Common myeloid progenitor, CD34-positive (primary cell): ENCODE data around the gene PIP5K1C.

ENCODE experiments used
- CTCF ChIA-PET: fragments of 350-600 bp; sonication (Branson Sonifier 250); formaldehyde crosslinking; loops from one replicate; lab custom pipeline; 2021; ENCODE audit warnings: antibody characterized with exemption; lab: Charles Lee
- POLR2A ChIA-PET: fragments of 350-600 bp; sonication (Branson Sonifier 250); formaldehyde crosslinking; loops from one replicate; lab custom pipeline; 2021; ENCODE audit warnings: antibody characterized with exemption; lab: Charles Lee
- DNase-seq, 3 donors: peaks; one replicate each; pipeline versions ENCODE4 v3.0.0 to v3.0.0-alpha.2; 2013
- H3K27ac ChIP-seq, 2 experiments: 1 replicate in 1 of 2; 2 replicates in 1 of 2; pipeline ENCODE4 v1.7.0; 2013; ENCODE audit warnings: inconsistent platforms in 2 of 2, low read length in 2 of 2, mild to moderate bottlenecking in 2 of 2, low read depth in 1 of 2, moderate library complexity in 1 of 2; ENCODE audit not compliant: severe bottlenecking in 2 of 2, insufficient read depth in 1 of 2, poor library complexity in 1 of 2
- H3K27me3 ChIP-seq, 5 experiments: replicated peaks in 2 of 5; 1 replicate in 3 of 5; 2 replicates in 2 of 5; pipeline versions ENCODE4 v1.6.1 to v1.7.0; 2013; ENCODE audit warnings: low read length in 4 of 5, mild to moderate bottlenecking in 2 of 5, moderate library complexity in 2 of 5, inconsistent platforms in 1 of 5; ENCODE audit not compliant: insufficient read depth in 5 of 5, control insufficient read depth in 4 of 5
- H3K36me3 ChIP-seq, 4 experiments: 1 replicate in 2 of 4; 2 replicates in 2 of 4; pipeline versions ENCODE4 v1.6.1 to v1.7.0; 2013; ENCODE audit warnings: low read length in 3 of 4, control low read depth in 1 of 4, mild to moderate bottlenecking in 1 of 4; ENCODE audit not compliant: control insufficient read depth in 4 of 4, insufficient read depth in 4 of 4
- H3K4me1 ChIP-seq, 4 experiments: 1 replicate in 3 of 4; 2 replicates in 1 of 4; pipeline versions ENCODE4 v1.6.1 to v1.7.1; 2013; ENCODE audit warnings: low read length in 3 of 4, mild to moderate bottlenecking in 3 of 4, control low read depth in 1 of 4, inconsistent platforms in 1 of 4, moderate library complexity in 1 of 4; ENCODE audit not compliant: control insufficient read depth in 4 of 4, insufficient read depth in 4 of 4; ENCODE audit errors: control extremely low read depth in 1 of 4
- H3K4me3 ChIP-seq, 7 experiments: 1 replicate in 4 of 7; 2 replicates in 3 of 7; pipeline versions ENCODE4 v1.5.1 to v1.7.0; 2013; ENCODE audit warnings: mild to moderate bottlenecking in 7 of 7, low read length in 6 of 7, moderate library complexity in 6 of 7, inconsistent platforms in 2 of 7, low read depth in 2 of 7, control low read depth in 1 of 7; ENCODE audit not compliant: insufficient read depth in 4 of 7, control insufficient read depth in 1 of 7; ENCODE audit errors: extremely low read depth in 1 of 7
- H3K9me3 ChIP-seq, 5 experiments: 1 replicate in 4 of 5; 2 replicates in 1 of 5; pipeline versions ENCODE4 v1.6.1 to v1.7.1; 2013; ENCODE audit warnings: low read length in 4 of 5, mild to moderate bottlenecking in 2 of 5, inconsistent platforms in 1 of 5, low read depth in 1 of 5, moderate library complexity in 1 of 5; ENCODE audit not compliant: control insufficient read depth in 4 of 5, insufficient read depth in 2 of 5; ENCODE audit errors: control extremely low read depth in 1 of 5
- WGBS: methylation state at CpG from one replicate; pipeline ENCODE4 v1.1.5; 2013; ENCODE audit not compliant: insufficient coverage; 5-methylcytosine and 5-hydroxymethylcytosine counted together

Gene PIP5K1C

DNA sequence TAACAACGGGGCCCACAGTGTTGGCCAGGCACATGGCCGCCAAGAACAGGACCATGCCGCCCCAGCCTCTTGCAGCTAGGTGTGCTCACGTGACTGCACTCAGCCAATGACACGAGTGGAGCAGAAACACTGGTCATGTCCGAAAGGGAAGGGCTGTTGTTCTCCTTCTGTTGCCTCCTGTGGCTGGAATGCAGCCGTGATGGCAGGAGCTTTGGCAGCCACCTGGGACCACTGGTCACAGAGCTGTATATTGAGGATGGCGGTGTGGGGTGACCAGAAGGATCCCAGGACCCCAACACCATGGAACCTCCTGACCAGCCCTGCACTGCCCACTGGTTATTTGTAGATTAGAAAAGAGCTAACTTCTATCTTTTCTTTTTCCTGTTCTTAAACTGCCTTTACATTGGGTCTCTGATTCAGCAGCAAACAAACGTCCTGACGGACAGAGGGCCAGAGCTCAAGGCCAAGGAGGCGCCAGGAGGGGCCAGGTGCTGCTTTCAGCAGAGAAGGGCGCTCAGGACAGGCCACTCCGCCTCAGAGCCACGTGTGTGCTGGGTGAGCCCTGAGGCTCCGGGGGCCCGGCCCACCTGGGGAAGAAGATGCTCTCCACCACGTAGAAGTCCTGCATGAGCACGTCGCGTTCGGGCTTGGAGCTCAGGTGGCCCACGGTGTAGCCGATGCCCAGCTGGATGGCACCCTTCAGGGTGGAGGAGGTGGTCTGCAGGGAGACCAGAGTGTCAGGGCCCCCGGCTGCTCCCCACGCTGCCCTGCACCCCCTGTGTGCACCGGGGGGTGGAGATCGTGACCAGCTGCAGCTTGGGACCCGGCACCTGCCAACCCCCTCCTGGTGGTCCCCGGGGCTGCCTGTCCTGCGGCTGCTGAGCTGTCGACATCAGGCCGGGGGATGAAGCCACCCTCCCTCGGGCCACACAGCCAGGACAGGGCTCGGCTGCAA, 38.7 kb downstream of the PIP5K1C start:
- ChIA-PET POLR2A (interaction anchor here (0.6 kb wide), 1 partner anchor 1460 kb away, joined by 3 read pairs; no protein-coding TSS in a partner anchor), CTCF (interaction anchor here (0.6 to 2.2 kb wide), 13 partner anchors 8 to 157 kb away, joined by 3 to 10 read pairs (median 4); partner anchors contain the start of genes PIP5K1C and TJP3)
- Histone ChIP-seq H3K36me3 (peaks cover 12 to 73% (median 56%) of the 10 kb centered on the region in 4 experiments), H3K9me3 (peaks cover 0 to 8% (median 0%) of the 10 kb centered on the region in 5 experiments), H3K4me1 (peaks cover 0 to 3% (median 0%) of the 10 kb centered on the region in 4 experiments), H3K27ac (no peak overlapping the region), H3K4me3 (no peak overlapping the region), H3K27me3 (no peaks in the 10 kb centered on the region)
- DNase-seq: no peak
- 96% methylated on average over 31 of the region's 34 CpGs for WGBS

DNA sequence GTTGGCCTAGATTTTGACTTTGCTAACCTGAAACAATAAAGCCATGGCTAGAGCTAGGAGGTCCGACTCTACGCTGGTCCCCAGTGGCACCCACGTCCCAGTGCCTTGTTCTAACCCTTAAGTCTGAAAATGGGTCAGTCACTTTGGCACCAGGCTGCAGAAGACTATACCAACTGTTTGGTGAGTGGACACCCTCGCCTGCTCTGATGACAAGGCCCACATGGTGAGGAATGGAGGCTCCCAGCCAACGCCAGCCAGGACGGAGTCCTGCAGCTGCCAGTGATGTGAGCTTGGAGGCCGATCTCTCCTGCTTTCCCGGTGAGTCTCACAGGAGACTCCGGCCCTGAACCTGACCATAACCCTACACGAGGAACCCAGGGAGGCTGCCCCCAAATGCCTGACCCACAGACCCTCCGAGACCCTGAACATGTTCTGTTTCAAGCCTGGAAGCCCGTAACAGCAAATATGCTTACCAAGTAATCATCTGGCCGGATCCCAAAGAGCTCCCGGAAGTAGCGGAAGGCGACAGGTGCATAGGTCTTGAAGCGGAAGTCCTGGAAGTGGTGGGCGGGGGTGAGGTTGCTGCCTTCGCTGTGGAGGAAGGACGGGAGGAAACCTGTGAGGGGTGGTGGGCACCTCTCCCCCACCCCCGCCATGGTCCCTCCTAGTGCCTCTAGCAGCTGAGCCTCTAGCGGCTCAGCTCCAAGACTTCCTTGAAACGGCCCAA, 39.6 kb downstream of the PIP5K1C start:
- Histone ChIP-seq H3K4me3 (no peak overlapping the region), H3K36me3 (peaks cover 12 to 80% (median 59%) of the 10 kb centered on the region in 4 experiments), H3K4me1 (no peaks in the 10 kb centered on the region), H3K27me3 (no peaks in the 10 kb centered on the region), H3K9me3 (peaks cover 0 to 8% (median 0%) of the 10 kb centered on the region in 5 experiments), H3K27ac (no peak overlapping the region)
- POLR2A ChIA-PET: no interaction called here
- CTCF ChIA-PET: interaction anchor here (1.5 to 2.2 kb wide), 3 partner anchors 39 to 158 kb away, joined by 3 to 10 read pairs (median 7); partner anchors contain the start of genes PIP5K1C and TJP3
- 90% methylated on average over 21 of the region's 23 CpGs for WGBS
- DNase-seq: no peak

DNA sequence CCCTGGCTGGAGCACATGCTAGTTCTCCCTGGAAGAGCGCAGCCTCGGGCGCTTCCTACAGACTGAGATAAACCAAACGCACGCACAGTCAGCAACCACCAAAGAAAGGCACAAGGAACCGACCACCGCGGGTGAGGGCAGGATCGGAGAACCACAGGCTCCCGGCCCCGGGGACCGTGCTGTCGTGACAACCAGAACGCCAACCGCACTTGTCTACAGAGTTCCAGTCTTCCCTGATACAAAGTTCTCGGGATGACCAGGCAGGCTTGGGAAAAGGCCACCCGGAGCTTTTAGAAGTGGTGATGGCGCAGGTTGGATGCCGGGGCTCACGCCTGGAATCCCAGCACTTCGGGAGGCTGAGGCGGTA, 40.5 kb downstream of the PIP5K1C start:
- H3K36me3 ChIP-seq: peaks cover 12 to 81% (median 56%) of the 10 kb centered on the region in 4 experiments
- no peak overlapping the region for H3K27ac ChIP-seq
- no peaks in the 10 kb centered on the region for H3K27me3 ChIP-seq
- no peaks in the 10 kb centered on the region for H3K4me1 ChIP-seq
- DNase-seq: no peak
- POLR2A ChIA-PET: no interaction called here
- WGBS: 94% methylated on average over 22 of the region's 22 CpGs
- peaks cover 0 to 8% (median 0%) of the 10 kb centered on the region in 5 experiments for H3K9me3 ChIP-seq
- CTCF ChIA-PET: no interaction called here
- H3K4me3 ChIP-seq: no peak overlapping the region

DNA sequence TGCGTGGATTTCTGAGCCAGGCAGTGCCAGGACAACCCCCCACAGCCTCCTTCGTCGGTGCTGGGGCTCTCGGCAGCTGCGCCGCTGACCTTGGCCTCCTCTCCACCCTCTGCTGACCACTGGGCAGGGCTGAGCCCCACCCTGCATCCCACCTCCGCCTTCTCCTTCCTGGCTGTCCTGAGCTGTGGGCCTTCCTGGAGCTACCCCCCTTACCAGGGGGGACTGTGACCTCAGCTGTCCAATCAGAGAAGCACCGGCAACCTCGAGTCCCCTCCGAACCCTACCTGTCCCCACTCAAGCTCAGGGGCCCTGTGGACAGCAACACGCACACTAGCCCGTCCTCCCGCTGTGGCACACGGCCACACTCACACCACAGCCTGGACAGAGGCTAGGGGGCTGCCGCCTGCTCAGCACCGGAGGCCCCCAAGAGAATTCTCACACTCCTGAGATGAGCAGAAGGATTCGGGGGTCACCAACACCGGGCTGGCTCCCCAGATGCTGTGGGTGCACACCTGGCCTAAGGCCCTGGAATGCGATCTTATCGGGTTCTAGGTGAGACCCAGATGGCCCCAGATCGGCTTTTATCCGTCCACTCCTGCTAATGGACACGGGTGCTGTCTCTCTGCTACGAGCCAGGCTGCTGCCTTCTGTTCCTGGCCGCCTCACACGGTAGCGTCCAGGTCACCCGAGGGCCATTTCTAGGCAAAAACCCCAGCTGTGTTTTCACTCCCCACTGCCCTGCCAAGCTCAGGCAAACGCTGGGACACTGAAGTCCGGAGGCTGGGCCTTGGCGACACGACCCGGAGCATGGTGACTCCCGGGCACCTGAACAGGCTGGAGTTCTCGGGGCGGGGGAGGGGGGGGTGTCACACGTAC, 41.2 kb downstream of the PIP5K1C start:
- no peaks in the 10 kb centered on the region for H3K27me3 ChIP-seq
- H3K4me3 ChIP-seq: no peak overlapping the region
- H3K36me3 ChIP-seq: peaks cover 9 to 75% (median 50%) of the 10 kb centered on the region in 4 experiments
- no peak for DNase-seq
- ChIA-PET POLR2A (no interaction called here), CTCF (no interaction called here)
- H3K27ac ChIP-seq: no peak overlapping the region
- 98% methylated on average over 35 of the region's 37 CpGs for WGBS
- H3K4me1 ChIP-seq: no peaks in the 10 kb centered on the region
- peaks cover 0 to 8% (median 0%) of the 10 kb centered on the region in 5 experiments for H3K9me3 ChIP-seq

DNA sequence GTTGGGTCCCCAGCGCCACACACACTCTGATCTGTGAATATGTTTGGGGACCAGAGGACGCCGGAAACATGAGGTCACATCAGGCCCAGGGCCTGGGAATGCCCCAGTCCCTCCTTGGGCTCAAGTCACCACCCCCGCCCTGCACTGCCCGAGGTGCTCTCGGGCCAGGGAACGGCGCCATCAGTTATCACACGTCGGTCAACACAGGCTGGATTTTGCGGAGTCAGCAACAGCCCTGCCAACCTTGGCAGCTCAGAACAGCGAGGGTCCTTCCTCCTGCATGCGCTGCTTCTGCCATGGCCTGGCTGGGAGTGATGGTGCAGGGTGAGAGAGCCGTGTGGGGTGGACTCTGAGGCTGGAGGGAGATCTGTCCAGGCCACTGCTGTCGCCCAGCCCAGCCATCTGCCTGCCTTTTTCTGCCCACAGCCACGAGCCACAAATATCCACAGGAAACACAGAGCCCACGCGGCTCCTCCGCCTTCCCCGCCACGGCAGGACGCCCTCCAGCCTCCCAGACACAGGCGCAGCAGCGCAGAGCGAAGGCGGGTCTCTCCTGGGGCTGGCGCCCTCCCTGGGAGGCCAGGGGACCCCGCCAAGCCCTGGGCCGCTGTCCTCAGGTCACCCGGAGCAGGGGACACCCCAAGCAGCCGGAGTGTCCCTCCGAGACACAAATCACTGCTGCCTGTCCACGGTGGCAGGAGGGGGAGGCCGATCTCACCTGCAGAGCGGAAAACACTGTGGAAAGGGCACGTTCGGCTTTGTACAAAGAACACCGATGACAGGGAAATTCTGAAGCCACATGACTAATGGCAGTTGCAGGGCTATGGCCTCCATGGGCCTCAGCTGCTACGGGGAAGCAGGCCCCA, 42.0 kb downstream of the PIP5K1C start:
- Histone ChIP-seq H3K27ac (no peak overlapping the region), H3K4me3 (no peak overlapping the region), H3K36me3 (peaks cover 5 to 73% (median 46%) of the 10 kb centered on the region in 4 experiments), H3K27me3 (no peaks in the 10 kb centered on the region), H3K9me3 (peaks cover 0 to 8% (median 0%) of the 10 kb centered on the region in 5 experiments), H3K4me1 (no peaks in the 10 kb centered on the region)
- POLR2A ChIA-PET: no interaction called here
- 95% methylated on average over 22 of the region's 39 CpGs for WGBS
- CTCF ChIA-PET: no interaction called here
- no peak for DNase-seq

DNA sequence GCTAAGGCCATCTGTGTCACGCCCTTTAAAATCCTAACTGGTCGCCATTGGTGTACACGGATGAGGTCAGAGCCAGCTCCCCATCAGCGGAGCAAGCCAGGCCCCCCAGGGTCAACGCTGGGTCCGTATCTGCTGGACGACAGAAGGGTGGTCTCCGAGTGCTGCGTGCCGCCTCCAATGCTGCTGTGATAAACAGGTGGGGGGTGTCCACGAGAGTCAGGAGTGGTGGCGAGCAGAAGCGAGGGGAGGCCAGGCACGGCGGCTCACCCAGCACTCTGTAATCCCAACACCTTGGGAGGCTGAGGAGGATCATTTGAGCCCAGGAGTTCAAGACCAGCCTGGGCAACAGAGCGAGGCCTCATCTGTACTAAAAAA, 42.9 kb downstream of the PIP5K1C start:
- Histone ChIP-seq H3K9me3 (peaks cover 0 to 8% (median 0%) of the 10 kb centered on the region in 5 experiments), H3K4me1 (no peaks in the 10 kb centered on the region), H3K27me3 (no peaks in the 10 kb centered on the region), H3K27ac (no peak overlapping the region), H3K36me3 (peaks cover 5 to 79% (median 46%) of the 10 kb centered on the region in 4 experiments), H3K4me3 (no peak overlapping the region)
- ChIA-PET POLR2A (no interaction called here), CTCF (interaction anchor here (1.1 kb wide), 1 partner anchor 49 kb away, joined by 3 read pairs; no protein-coding TSS in a partner anchor)
- over 99% methylated on average over 14 of the region's 16 CpGs for WGBS
- no peak for DNase-seq
